DOHH2 (cell line): ENCODE measurements around the gene PLPPR3.

Source experiments
- H3F3A ChIP-seq: fragments of 200-600 bp; sonication (generic), shearing (Covaris generic); 2 replicates; pipeline ENCODE4 v1.6.0; 2016; ENCODE audit warnings: antibody characterized with exemption, mild to moderate bottlenecking; ENCODE audit not compliant: control insufficient read depth, insufficient read depth
- H3K27ac ChIP-seq: fragments of 200-600 bp; sonication (generic); 2 replicates; pipeline ENCODE4 v1.5.1; 2014; ENCODE audit warnings: low read depth, mild to moderate bottlenecking, low read length, moderate library complexity
- H3K27me3 ChIP-seq: fragments of 200-600 bp; sonication (generic); 2 replicates; pipeline ENCODE4 v1.6.1; 2014; ENCODE audit warnings: mild to moderate bottlenecking, low read length, mixed read lengths; ENCODE audit not compliant: control insufficient read depth
- H3K36me3 ChIP-seq: fragments of 200-600 bp; sonication (generic); 2 replicates; pipeline ENCODE4 v1.6.1; 2014; ENCODE audit warnings: mild to moderate bottlenecking, low read length, moderate library complexity, mixed read lengths; ENCODE audit not compliant: control insufficient read depth
- H3K4me1 ChIP-seq: fragments of 200-600 bp; sonication (generic); 2 replicates; pipeline ENCODE4 v1.6.1; 2014; ENCODE audit warnings: mild to moderate bottlenecking, low read length, mixed read lengths; ENCODE audit not compliant: control insufficient read depth
- H3K4me2 ChIP-seq: fragments of 200-600 bp; sonication (generic); 2 replicates; pipeline ENCODE4 v1.6.0; 2014; ENCODE audit warnings: mild to moderate bottlenecking, low read length, moderate library complexity
- H3K4me3 ChIP-seq: fragments of 200-600 bp; sonication (generic); 2 replicates; pipeline ENCODE4 v1.5.1; 2014; ENCODE audit warnings: mild to moderate bottlenecking, low read length, mixed read lengths
- H3K79me2 ChIP-seq: fragments of 200-600 bp; sonication (generic); 2 replicates; pipeline ENCODE4 v1.6.1; 2014; ENCODE audit warnings: mild to moderate bottlenecking, low read length, mixed read lengths; ENCODE audit not compliant: control insufficient read depth
- H3K9me2 ChIP-seq: fragments of 200-600 bp; sonication (generic); replicated peaks from 2 replicates; pipeline ENCODE4 v1.6.1; 2014; ENCODE audit warnings: mild to moderate bottlenecking, low read length, mixed read lengths; ENCODE audit not compliant: control insufficient read depth
- H3K9me3 ChIP-seq: fragments of 200-600 bp; sonication (generic); 2 replicates; pipeline ENCODE4 v1.6.1; 2014; ENCODE audit warnings: antibody characterized with exemption, low read length, mixed read lengths; ENCODE audit not compliant: control insufficient read depth, insufficient read depth
- H4K20me1 ChIP-seq: fragments of 200-600 bp; sonication (generic); 2 replicates; pipeline ENCODE4 v1.6.0; 2014; ENCODE audit warnings: low read depth, mild to moderate bottlenecking, antibody characterized with exemption, low read length, moderate library complexity; ENCODE audit not compliant: control insufficient read depth, insufficient read depth
- EZH2phosphoT487 ChIP-seq: fragments of 200-600 bp; sonication (generic); IDR thresholded peaks from 2 replicates; pipeline ENCODE4 v1.6.1; 2017; ENCODE audit warnings: borderline replicate concordance, mild to moderate bottlenecking, antibody characterized with exemption, low read length, moderate library complexity, mixed read lengths
- TF ChIP-seq, protein P1 (sequence below): fragments of 200-600 bp; sonication (generic); IDR thresholded peaks from one replicate; pipeline ENCODE4 v1.5.1; 2014; ENCODE audit warnings: antibody characterized with exemption, mild to moderate bottlenecking, low read depth, low read length; ENCODE audit not compliant: poor library complexity, severe bottlenecking

PLPPR3 gene

GRCh38 chr19:795073-795611 lies 26.6 kb downstream of the PLPPR3 start:
- Histone ChIP-seq H4K20me1 (peaks cover 21% of the 10 kb centered on the region), H3K36me3 (peaks cover 22% of the 10 kb centered on the region), H3F3A (no peaks in the 10 kb centered on the region), H3K4me3 (no peak overlapping the region), H3K9me3 (no peaks in the 10 kb centered on the region), H3K9me2 (no peaks in the 10 kb centered on the region), H3K4me1 (peaks cover 20% of the 10 kb centered on the region), H3K27me3 (no peaks in the 10 kb centered on the region), H3K4me2 (no peak overlapping the region), H3K79me2 (peaks cover 36% of the 10 kb centered on the region), H3K27ac (no peak overlapping the region)
- TF ChIP-seq EZH2phosphoT487, result no peak
- TF ChIP-seq, protein P1, sequence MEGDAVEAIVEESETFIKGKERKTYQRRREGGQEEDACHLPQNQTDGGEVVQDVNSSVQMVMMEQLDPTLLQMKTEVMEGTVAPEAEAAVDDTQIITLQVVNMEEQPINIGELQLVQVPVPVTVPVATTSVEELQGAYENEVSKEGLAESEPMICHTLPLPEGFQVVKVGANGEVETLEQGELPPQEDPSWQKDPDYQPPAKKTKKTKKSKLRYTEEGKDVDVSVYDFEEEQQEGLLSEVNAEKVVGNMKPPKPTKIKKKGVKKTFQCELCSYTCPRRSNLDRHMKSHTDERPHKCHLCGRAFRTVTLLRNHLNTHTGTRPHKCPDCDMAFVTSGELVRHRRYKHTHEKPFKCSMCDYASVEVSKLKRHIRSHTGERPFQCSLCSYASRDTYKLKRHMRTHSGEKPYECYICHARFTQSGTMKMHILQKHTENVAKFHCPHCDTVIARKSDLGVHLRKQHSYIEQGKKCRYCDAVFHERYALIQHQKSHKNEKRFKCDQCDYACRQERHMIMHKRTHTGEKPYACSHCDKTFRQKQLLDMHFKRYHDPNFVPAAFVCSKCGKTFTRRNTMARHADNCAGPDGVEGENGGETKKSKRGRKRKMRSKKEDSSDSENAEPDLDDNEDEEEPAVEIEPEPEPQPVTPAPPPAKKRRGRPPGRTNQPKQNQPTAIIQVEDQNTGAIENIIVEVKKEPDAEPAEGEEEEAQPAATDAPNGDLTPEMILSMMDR, result no peak

DNA sequence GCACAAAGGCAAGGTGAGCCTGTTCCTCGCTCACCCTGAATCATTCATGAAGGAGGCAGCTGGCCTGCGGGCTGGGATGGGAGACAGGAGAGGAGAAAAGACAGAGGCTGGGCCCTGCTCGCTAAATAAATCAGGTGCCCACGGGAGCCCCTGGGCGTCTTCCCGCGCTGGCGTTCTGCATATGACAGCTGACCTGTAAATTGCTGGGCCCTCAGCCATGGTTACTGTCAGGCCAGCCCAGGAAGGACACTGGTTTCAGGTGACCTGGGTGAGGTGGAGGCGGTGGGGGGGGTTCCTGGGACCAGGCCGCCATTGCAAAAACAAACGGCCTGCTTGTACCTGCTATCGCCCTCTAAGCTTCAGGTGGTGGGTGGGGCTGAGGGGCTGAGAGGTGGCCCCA lies 27.9 kb downstream of the PLPPR3 start:
- Histone ChIP-seq H3K9me2 (no peaks in the 10 kb centered on the region), H3K79me2 (peaks cover 22% of the 10 kb centered on the region), H3K4me3 (no peak overlapping the region), H3K27ac (no peak overlapping the region), H3F3A (no peaks in the 10 kb centered on the region), H3K4me1 (peaks cover 8% of the 10 kb centered on the region), H4K20me1 (peaks cover 7% of the 10 kb centered on the region), H3K4me2 (no peak overlapping the region), H3K9me3 (no peaks in the 10 kb centered on the region), H3K36me3 (peaks cover 9% of the 10 kb centered on the region), H3K27me3 (no peaks in the 10 kb centered on the region)
- TF ChIP-seq EZH2phosphoT487, result no peak
- TF ChIP-seq, protein P1, result no peak

GRCh38 chr19:792306-792885 lies 29.4 kb downstream of the PLPPR3 start:
- no peaks in the 10 kb centered on the region for H3K9me3 ChIP-seq
- no peak for TF ChIP-seq EZH2phosphoT487
- TF ChIP-seq, protein P1, result no peak
- no peaks in the 10 kb centered on the region for H3K27me3 ChIP-seq
- no peaks in the 10 kb centered on the region for H3F3A ChIP-seq
- H3K9me2 ChIP-seq, result no peaks in the 10 kb centered on the region
- H3K27ac ChIP-seq, result no peak overlapping the region
- no peaks in the 10 kb centered on the region for H4K20me1 ChIP-seq
- no peak overlapping the region for H3K4me3 ChIP-seq
- peaks cover 7% of the 10 kb centered on the region for H3K4me1 ChIP-seq
- H3K79me2 ChIP-seq, result peaks cover 10% of the 10 kb centered on the region
- no peaks in the 10 kb centered on the region for H3K36me3 ChIP-seq
- no peak overlapping the region for H3K4me2 ChIP-seq
